Spleen (tissue), 7 donors: ENCODE measurements around the gene CCNF.

ENCODE experiments used
- POLR2AphosphoS5 ChIP-seq, 3 donors: sonication (generic); formaldehyde crosslinking; IDR thresholded peaks; one replicate each; pipeline ENCODE4 v1.5.1; 2017; ENCODE audit warnings: antibody characterized with exemption in 3 of 3
- TF ChIP-seq, protein P1 (sequence below), 11 experiments: fragments of 200-600 bp in 7 of 11; fragments of 450-650 bp in 4 of 11; sonication (generic) in 4 of 11; IDR thresholded peaks in 8 of 11; conservative IDR thresholded peaks in 3 of 11; 1 replicate in 7 of 11; 2 replicates in 4 of 11; pipeline versions ENCODE4 v1.4.0 to v1.8.0; 2016 to 2021; ENCODE audit warnings: antibody characterized with exemption in 11 of 11, inconsistent platforms in 4 of 11, mild to moderate bottlenecking in 1 of 11
- donor health status: DM: no; HTN: no; CAD: no; lungs with moderate emphysema.
- donor health status: DM: no; HTN: no; CAD: no.
- donor health status: DM: no; HTN: no; CAD: no.

GRCh38 chr16:2469399-2470233 is 40.4 kb downstream of the CCNF start:
- no peak for TF ChIP-seq POLR2AphosphoS5 (IDR thresholded peaks at IDR 0.05)
- TF ChIP-seq, protein P1, sequence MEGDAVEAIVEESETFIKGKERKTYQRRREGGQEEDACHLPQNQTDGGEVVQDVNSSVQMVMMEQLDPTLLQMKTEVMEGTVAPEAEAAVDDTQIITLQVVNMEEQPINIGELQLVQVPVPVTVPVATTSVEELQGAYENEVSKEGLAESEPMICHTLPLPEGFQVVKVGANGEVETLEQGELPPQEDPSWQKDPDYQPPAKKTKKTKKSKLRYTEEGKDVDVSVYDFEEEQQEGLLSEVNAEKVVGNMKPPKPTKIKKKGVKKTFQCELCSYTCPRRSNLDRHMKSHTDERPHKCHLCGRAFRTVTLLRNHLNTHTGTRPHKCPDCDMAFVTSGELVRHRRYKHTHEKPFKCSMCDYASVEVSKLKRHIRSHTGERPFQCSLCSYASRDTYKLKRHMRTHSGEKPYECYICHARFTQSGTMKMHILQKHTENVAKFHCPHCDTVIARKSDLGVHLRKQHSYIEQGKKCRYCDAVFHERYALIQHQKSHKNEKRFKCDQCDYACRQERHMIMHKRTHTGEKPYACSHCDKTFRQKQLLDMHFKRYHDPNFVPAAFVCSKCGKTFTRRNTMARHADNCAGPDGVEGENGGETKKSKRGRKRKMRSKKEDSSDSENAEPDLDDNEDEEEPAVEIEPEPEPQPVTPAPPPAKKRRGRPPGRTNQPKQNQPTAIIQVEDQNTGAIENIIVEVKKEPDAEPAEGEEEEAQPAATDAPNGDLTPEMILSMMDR (IDR thresholded peaks at IDR 0.05 in 8 of 11, conservative IDR thresholded peaks at IDR 0.05 in 3 of 11), result no peak
